H1 (cell line): Measurements from ENCODE around the gene EHHADH. TPM values are rescaled to one million over a fixed set of nuclear protein-coding genes. Genes with fewer than 3 reads are reported as not detected.

ENCODE experiments used
- CTCF ChIA-PET: fragments of 300-600 bp; sonication (Branson Sonifier 250); formaldehyde crosslinking; loops from one replicate; lab custom pipeline; 2021; ENCODE audit not compliant: partially characterized antibody; lab: Charles Lee
- POLR2A ChIA-PET: fragments of 300-600 bp; sonication (Branson Sonifier 250); formaldehyde crosslinking; loops from one replicate; lab custom pipeline; 2021; ENCODE audit warnings: inconsistent platforms; ENCODE audit not compliant: partially characterized antibody; lab: Charles Lee
- DNase-seq, 2 experiments: peaks; one replicate each; pipeline versions ENCODE4 v3.0.0 to v3.0.0-alpha.2; 2010 to 2022; ENCODE audit warnings: low spot score in 2 of 2, low read depth in 1 of 2, mixed read lengths in 1 of 2
- FAIRE-seq: peaks from 2 replicates; lab custom pipeline; 2011; peaks lifted over from hg19 to GRCh38; lab: Jason Lieb, UNC
- H2AFZ ChIP-seq: 2 replicates; pipeline ENCODE4 v1.8.1; 2012; ENCODE audit warnings: low read length, inconsistent platforms
- H2AK5ac ChIP-seq: 2 replicates; pipeline ENCODE4 v1.6.1; 2013; ENCODE audit warnings: low read depth, low read length
- H2BK120ac ChIP-seq: replicated peaks from 2 replicates; pipeline ENCODE3; 2013; ENCODE audit warnings: low read depth, low read length, inconsistent platforms
- H2BK12ac ChIP-seq: 2 replicates; pipeline ENCODE4 v1.6.1; 2013; ENCODE audit warnings: low read depth, low read length
- H2BK15ac ChIP-seq: 2 replicates; pipeline ENCODE4 v1.6.1; 2013; ENCODE audit warnings: low read length
- H2BK20ac ChIP-seq: 2 replicates; pipeline ENCODE4 v1.6.1; 2013; ENCODE audit warnings: low read length
- H2BK5ac ChIP-seq: 2 replicates; pipeline ENCODE4 v1.6.1; 2013; ENCODE audit warnings: low read depth, low read length
- H3K14ac ChIP-seq: 2 replicates; pipeline ENCODE4 v1.6.1; 2013; ENCODE audit warnings: inconsistent platforms; ENCODE audit not compliant: insufficient read length
- H3K18ac ChIP-seq: 2 replicates; pipeline ENCODE4 v1.6.1; 2013; ENCODE audit warnings: low read length; ENCODE audit errors: extremely low read depth
- H3K23ac ChIP-seq: 2 replicates; pipeline ENCODE4 v1.6.1; 2013; ENCODE audit warnings: inconsistent platforms; ENCODE audit not compliant: insufficient read length
- H3K23me2 ChIP-seq: 2 replicates; pipeline ENCODE4 v1.6.1; 2013; ENCODE audit warnings: low read depth, low read length
- H3K27ac ChIP-seq: 2 replicates; pipeline ENCODE4 v1.6.1; 2011; ENCODE audit warnings: low read depth, low read length, inconsistent platforms
- H3K27me3 ChIP-seq, 4 experiments: replicated peaks in 1 of 4; 1 replicate in 1 of 4; 2 replicates in 3 of 4; pipeline versions ENCODE4 v1.6.1 to v1.8.1; 2011 to 2013; ENCODE audit warnings: low read length in 3 of 4, mild to moderate bottlenecking in 3 of 4, inconsistent platforms in 2 of 4, mixed read lengths in 2 of 4, moderate library complexity in 1 of 4; ENCODE audit not compliant: control insufficient read depth in 3 of 4, insufficient read depth in 3 of 4; ENCODE audit errors: extremely low read depth in 1 of 4
- H3K36me3 ChIP-seq, 4 experiments: 2 replicates each; pipeline versions ENCODE4 v1.6.1 to v1.8.1; 2011 to 2013; ENCODE audit warnings: mild to moderate bottlenecking in 4 of 4, low read length in 3 of 4, moderate library complexity in 2 of 4, control low read depth in 1 of 4, inconsistent platforms in 1 of 4; ENCODE audit not compliant: insufficient read depth in 4 of 4, control insufficient read depth in 2 of 4
- H3K4ac ChIP-seq: replicated peaks from 2 replicates; pipeline ENCODE3; 2013; ENCODE audit warnings: low read length, low read depth, mixed read lengths, inconsistent platforms; ENCODE audit not compliant: insufficient read length
- H3K4me1 ChIP-seq, 4 experiments: replicated peaks in 1 of 4; 1 replicate in 1 of 4; 2 replicates in 3 of 4; pipeline versions ENCODE4 v1.6.1 to v1.8.1; 2011 to 2013; ENCODE audit warnings: low read length in 3 of 4, inconsistent platforms in 2 of 4, mixed read lengths in 1 of 4; ENCODE audit not compliant: insufficient read depth in 4 of 4, control insufficient read depth in 3 of 4
- H3K4me2 ChIP-seq, 2 experiments: 2 replicates each; pipeline versions ENCODE4 v1.6.1 to v1.8.1; 2011 to 2013; ENCODE audit warnings: low read depth in 2 of 2, low read length in 2 of 2, control low read depth in 1 of 2, inconsistent platforms in 1 of 2, mild to moderate bottlenecking in 1 of 2; ENCODE audit not compliant: insufficient read depth in 1 of 2
- H3K4me3 ChIP-seq, 4 experiments: fragments of 200-600, 300-600 bp in 1 of 4; sonication (generic), shearing (Covaris generic), sonication (Bioruptor Twin) in 1 of 4; 2 replicates each; pipeline versions ENCODE4 v1.5.1 to v1.8.1; 2011 to 2016; ENCODE audit warnings: low read length in 4 of 4, low read depth in 3 of 4, control low read depth in 2 of 4, inconsistent platforms in 2 of 4, mild to moderate bottlenecking in 2 of 4, mixed read lengths in 1 of 4, moderate library complexity in 1 of 4; ENCODE audit not compliant: insufficient read depth in 2 of 4; ENCODE audit errors: extremely low read depth in 1 of 4
- H3K56ac ChIP-seq: replicated peaks from 2 replicates; pipeline ENCODE3; 2013; ENCODE audit warnings: low read depth, mild to moderate bottlenecking, mixed read lengths, low read length, inconsistent platforms; ENCODE audit not compliant: insufficient read length
- H3K79me1 ChIP-seq: 2 replicates; pipeline ENCODE4 v1.6.1; 2013; ENCODE audit warnings: low read depth, low read length, control low read depth
- H3K79me2 ChIP-seq, 2 experiments: 2 replicates each; pipeline versions ENCODE4 v1.6.1 to v1.8.1; 2012 to 2013; ENCODE audit warnings: low read length in 2 of 2, mild to moderate bottlenecking in 2 of 2, inconsistent platforms in 1 of 2; ENCODE audit not compliant: insufficient read depth in 2 of 2, control insufficient read depth in 1 of 2
- H3K9ac ChIP-seq, 4 experiments: replicated peaks in 1 of 4; 1 replicate in 1 of 4; 2 replicates in 3 of 4; pipeline versions ENCODE4 v1.6.1 to v1.8.1; 2011 to 2013; ENCODE audit warnings: low read depth in 3 of 4, low read length in 3 of 4, control low read depth in 2 of 4, mild to moderate bottlenecking in 2 of 4, moderate library complexity in 2 of 4, inconsistent platforms in 1 of 4; ENCODE audit errors: extremely low read depth in 1 of 4
- H3K9me3 ChIP-seq, 2 experiments: 2 replicates each; pipeline versions ENCODE4 v1.6.1 to v1.8.1; 2012 to 2013; ENCODE audit warnings: mild to moderate bottlenecking in 2 of 2, moderate library complexity in 2 of 2, control low read depth in 1 of 2, inconsistent platforms in 1 of 2, low read depth in 1 of 2, low read length in 1 of 2, mixed read lengths in 1 of 2; ENCODE audit not compliant: insufficient read depth in 2 of 2
- H4K20me1 ChIP-seq, 2 experiments: replicated peaks in 1 of 2; 2 replicates each; pipeline versions ENCODE3 to v1.8.1; 2011 to 2013; ENCODE audit warnings: inconsistent platforms in 2 of 2, low read length in 2 of 2, mild to moderate bottlenecking in 1 of 2; ENCODE audit not compliant: insufficient read depth in 2 of 2, control insufficient read depth in 1 of 2
- H4K5ac ChIP-seq: 2 replicates; pipeline ENCODE4 v1.6.1; 2013; ENCODE audit warnings: low read length, low read depth, mixed read lengths, inconsistent platforms; ENCODE audit not compliant: insufficient read length
- H4K8ac ChIP-seq: 2 replicates; pipeline ENCODE4 v1.8.0; 2013; ENCODE audit warnings: mild to moderate bottlenecking, moderate library complexity, low read length, inconsistent platforms; ENCODE audit not compliant: insufficient read depth; ENCODE audit errors: extremely low read depth
- H4K91ac ChIP-seq: replicated peaks from 2 replicates; pipeline ENCODE3; 2013; ENCODE audit warnings: low read length, mixed read lengths, inconsistent platforms; ENCODE audit not compliant: insufficient read length
- ASH2L ChIP-seq: fragments of 200-600, 300-600 bp; sonication (generic); IDR thresholded peaks from one replicate; pipeline ENCODE4 v1.7.1; 2017; ENCODE audit warnings: low read length
- HDAC6 ChIP-seq: IDR thresholded peaks from one replicate; pipeline ENCODE4 v1.7.1; 2012; ENCODE audit warnings: low read depth, mild to moderate bottlenecking, inconsistent platforms, low read length, moderate library complexity
- TAF1 ChIP-seq: IDR thresholded peaks from 2 replicates; pipeline ENCODE4 v1.6.1; 2011; ENCODE audit warnings: mild to moderate bottlenecking, low read depth, low read length
- WGBS, 2 experiments: shearing (Covaris generic) in 1 of 2; methylation state at CpG; one replicate each; pipeline versions ENCODE4 v1.1.6 to v1.1.7; 2013 to 2015; ENCODE audit warnings: low lambda C conversion rate in 2 of 2, mixed read lengths in 2 of 2, inconsistent platforms in 1 of 2, low coverage in 1 of 2, missing lambda C conversion rate in 1 of 2; ENCODE audit not compliant: insufficient replicate concordance in 2 of 2, insufficient coverage in 1 of 2, insufficient read length in 1 of 2; ENCODE audit errors: extremely low coverage in 1 of 2, missing lambda C conversion rate in 1 of 2; 5-methylcytosine and 5-hydroxymethylcytosine counted together
- polyA plus RNA-seq, 7 experiments: library from polyadenylated mRNA; depleted of rRNA in 3 of 7; stranded (reverse) in 5 of 7; unstranded in 2 of 7; fragments of >200 nt in 5 of 7; fragments of 200-250 nt in 2 of 7; gene quantifications; 1 replicate in 5 of 7; 2 replicates in 1 of 7; 4 replicates in 1 of 7; pipeline versions ENCODE4 v1.2.1 to v1.2.3, GENCODE V29; 2011 to 2013; ENCODE audit warnings: missing spikeins in 2 of 7, mixed read lengths in 2 of 7
- total RNA-seq: library from RNA; stranded (reverse); fragmentation: NEBNext Ultra II Directional; extraction: Animal tissue kit (Norgen Biotek cat#: 25700); gene quantifications from 2 replicates; pipeline ENCODE4 v1.2.1, GENCODE V29; 2021
- TF ChIP-seq, protein P1 (sequence below): IDR thresholded peaks from 2 replicates; pipeline ENCODE4 v1.6.1; 2012; ENCODE audit warnings: low read length, inconsistent platforms

The EHHADH gene
- total and polyA plus RNA-seq, 2 of the 8 experiments (the other 6 are each of a cell fraction or from before 2014, with no cell fraction given), result 1.4 to 3.5 TPM

DNA sequence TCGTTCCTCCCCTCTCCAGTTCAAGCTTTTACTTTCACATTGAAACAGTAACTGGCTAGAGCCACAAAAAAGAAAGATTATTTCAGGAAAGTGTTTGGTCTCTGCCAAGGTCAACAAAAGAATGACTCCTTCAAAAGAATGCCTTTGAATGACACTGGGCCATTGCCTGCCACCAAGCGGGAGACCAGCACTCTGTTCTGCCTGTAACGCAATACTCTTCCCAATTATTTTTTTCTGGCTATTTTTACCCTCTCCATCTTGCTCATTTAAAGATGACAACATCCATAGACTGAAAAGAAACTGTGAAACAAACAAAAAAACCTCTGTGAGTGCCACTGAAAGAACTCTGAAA lies 37.3 kb downstream of the EHHADH start:
- TF ChIP-seq, protein P1, sequence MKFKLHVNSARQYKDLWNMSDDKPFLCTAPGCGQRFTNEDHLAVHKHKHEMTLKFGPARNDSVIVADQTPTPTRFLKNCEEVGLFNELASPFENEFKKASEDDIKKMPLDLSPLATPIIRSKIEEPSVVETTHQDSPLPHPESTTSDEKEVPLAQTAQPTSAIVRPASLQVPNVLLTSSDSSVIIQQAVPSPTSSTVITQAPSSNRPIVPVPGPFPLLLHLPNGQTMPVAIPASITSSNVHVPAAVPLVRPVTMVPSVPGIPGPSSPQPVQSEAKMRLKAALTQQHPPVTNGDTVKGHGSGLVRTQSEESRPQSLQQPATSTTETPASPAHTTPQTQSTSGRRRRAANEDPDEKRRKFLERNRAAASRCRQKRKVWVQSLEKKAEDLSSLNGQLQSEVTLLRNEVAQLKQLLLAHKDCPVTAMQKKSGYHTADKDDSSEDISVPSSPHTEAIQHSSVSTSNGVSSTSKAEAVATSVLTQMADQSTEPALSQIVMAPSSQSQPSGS, result no peak
- peak; percentile 2 for TF ChIP-seq ASH2L
- TF ChIP-seq HDAC6, result no peak
- TF ChIP-seq TAF1, result no peak
- TF ChIP-seq, all 59 proteins: peak for 1
- Histone ChIP-seq H2BK20ac (no peak overlapping the region), H3K4me2 (peak overlapping the region; percentile 8 to 59; a peak in 3 of 4 replicates), H4K20me1 (no peaks in the 10 kb centered on the region), H3K23ac (no peak overlapping the region), H4K5ac (no peak overlapping the region), H3K4me1 (peaks cover 0 to 6% (median 2%) of the 10 kb centered on the region in 4 experiments; a peak in 3 of 7 replicates), H3K18ac (no peak overlapping the region), H3K79me2 (no peaks in the 10 kb centered on the region), H3K14ac (no peak overlapping the region), H3K36me3 (no peaks in the 10 kb centered on the region), H2BK120ac (no peak overlapping the region), H3K23me2 (no peaks in the 10 kb centered on the region), H3K9ac (no peak overlapping the region), H2BK12ac (no peak overlapping the region), H2AK5ac (no peak overlapping the region), H3K4ac (no peak overlapping the region), H3K56ac (no peak overlapping the region), H3K9me3 (no peaks in the 10 kb centered on the region), H3K27me3 (no peaks in the 10 kb centered on the region), H3K27ac (no peak overlapping the region), H2BK5ac (no peak overlapping the region; the same call in 1 of the 2 replicates), H4K91ac (no peak overlapping the region), H4K8ac (no peak overlapping the region), H3K79me1 (0 out of 2 replicates have a peak, but pooled peaks cover 2% of the 10 kb centered on the region), H2AFZ (peak overlapping the region; percentile 83), H2BK15ac (no peak overlapping the region), H3K4me3 (peak overlapping the region in 2 of 4 experiments; percentile 5 to 41; a peak in 3 of 8 replicates)
- WGBS, 2 experiments, result 18% methylated on average over 3 of the region's 3 CpGs; no CpG with 5 or more reads in 1 of the 2 experiments
- ChIA-PET POLR2A (no interaction called here), CTCF (interaction anchor here (0.5 to 2.8 kb wide), 9 partner anchors 29 to 167 kb away, joined by 3 to 11 read pairs (median 4); no protein-coding TSS in a partner anchor)
- FAIRE-seq (peak; percentile 55), DNase-seq (no peak)
